ENCODE data around the gene DDX51.

GRCh38 chr12:132189378-132190011 lies 45.4 kb upstream of the DDX51 start:
- TF ChIP-seq CTCF (IDR thresholded peaks at IDR 0.05), result peak in 1 of 6 experiments; percentile 7
- peak in 1 of 2 donors; percentile 27 for TF ChIP-seq POLR2AphosphoS5 (IDR thresholded peaks at IDR 0.05)
- TF ChIP-seq POLR2A (IDR thresholded peaks at IDR 0.05), result peak in 1 of 4 donors; percentile 69
- no peak for TF ChIP-seq EP300 (IDR thresholded peaks at IDR 0.05)

All from upper lobe of left lung (tissue), 4 donors.